SK-N-SH treated with all-trans-retinoic acid at 6 μM for 48 hours (cell line): ENCODE measurements around the gene UBE2S.
"Not testable (repeated sequence)": the region's sequence is repeated elsewhere in the genome, so short reads cannot be mapped to it uniquely, and the experiment has no call there.

Experiments
- ATAC-seq: fragments of 200-7000 bp; cut with Tn5 transposase; 3 replicates; pipeline ENCODE4 v1.9.1; 2020; ENCODE audit warnings: mild to moderate bottlenecking, moderate library complexity
- ARNTL ChIP-seq: fragments of 450-650 bp; formaldehyde crosslinking; IDR thresholded peaks from 2 replicates; pipeline ENCODE4 v1.5.0; 2020; ENCODE audit warnings: low read depth, mild to moderate bottlenecking, moderate library complexity, borderline replicate concordance
- BACH2 ChIP-seq: fragments of 250-450 bp; sonication (Bioruptor Pico); IDR thresholded peaks from 2 replicates; pipeline ENCODE4 v1.9.0; 2021; ENCODE audit warnings: mild to moderate bottlenecking, borderline replicate concordance
- CSDC2 ChIP-seq: fragments of 250-450 bp; sonication (Bioruptor Pico); IDR thresholded peaks from 2 replicates; pipeline ENCODE4 v1.5.0; 2020; ENCODE audit warnings: mild to moderate bottlenecking, moderate library complexity
- ESRRG ChIP-seq: fragments of 250-450 bp; sonication (Bioruptor Pico); IDR thresholded peaks from 2 replicates; pipeline ENCODE4 v1.6.1; 2021; ENCODE audit warnings: mild to moderate bottlenecking
- GLIS3 ChIP-seq: fragments of 250-450 bp; sonication (Bioruptor Pico); IDR thresholded peaks from 2 replicates; pipeline ENCODE4 v1.5.0; 2020; ENCODE audit warnings: mild to moderate bottlenecking, moderate library complexity
- ISL1 ChIP-seq: fragments of 250-450 bp; sonication (Bioruptor Pico); IDR thresholded peaks from 2 replicates; pipeline ENCODE4 v2.1.2; 2022; ENCODE audit warnings: mild to moderate bottlenecking, moderate library complexity
- OSR1 ChIP-seq: fragments of 250-450 bp; sonication (Bioruptor Pico); IDR thresholded peaks from 2 replicates; pipeline ENCODE4 v1.8.0; 2022; ENCODE audit warnings: moderate library complexity, mild to moderate bottlenecking, inconsistent platforms
- PATZ1 ChIP-seq: fragments of 250-450 bp; sonication (Bioruptor Pico); IDR thresholded peaks from 2 replicates; pipeline ENCODE4 v1.8.0; 2020; ENCODE audit warnings: mild to moderate bottlenecking, moderate library complexity, borderline replicate concordance
- POU6F1 ChIP-seq: fragments of 250-450 bp; sonication (Bioruptor Pico); IDR thresholded peaks from 2 replicates; pipeline ENCODE4 v1.8.0; 2021; ENCODE audit warnings: low read depth, mild to moderate bottlenecking, moderate library complexity, borderline replicate concordance
- PPARA ChIP-seq: fragments of 250-450 bp; sonication (Bioruptor Pico); IDR thresholded peaks from 2 replicates; pipeline ENCODE4 v1.5.0; 2020; ENCODE audit warnings: mild to moderate bottlenecking, borderline replicate concordance
- RARB ChIP-seq: fragments of 250-450 bp; sonication (Bioruptor Pico); IDR thresholded peaks from 2 replicates; pipeline ENCODE4 v1.8.0; 2021; ENCODE audit warnings: mild to moderate bottlenecking, moderate library complexity
- SNAI2 ChIP-seq: fragments of 250-450 bp; sonication (Bioruptor Pico); IDR thresholded peaks from 2 replicates; pipeline ENCODE4 v1.5.0; 2020; ENCODE audit warnings: mild to moderate bottlenecking, moderate library complexity
- TCF4 ChIP-seq: fragments of 250-450 bp; sonication (Bioruptor Pico); IDR thresholded peaks from 2 replicates; pipeline ENCODE4 v1.8.0; 2021; ENCODE audit warnings: mild to moderate bottlenecking, moderate library complexity, borderline replicate concordance
- TOX ChIP-seq: fragments of 250-450 bp; sonication (Bioruptor Pico); IDR thresholded peaks from 2 replicates; pipeline ENCODE4 v1.8.0; 2021; ENCODE audit warnings: mild to moderate bottlenecking, moderate library complexity, borderline replicate concordance
- ZC3H10 ChIP-seq: fragments of 250-450 bp; sonication (Bioruptor Pico); IDR thresholded peaks from 2 replicates; pipeline ENCODE4 v1.5.1; 2021; ENCODE audit warnings: mild to moderate bottlenecking, moderate library complexity
- ZFP30 ChIP-seq: fragments of 450-650 bp; formaldehyde crosslinking; IDR thresholded peaks from 2 replicates; pipeline ENCODE4 v1.5.0; 2022; ENCODE audit warnings: mild to moderate bottlenecking, moderate library complexity
- ZNF565 ChIP-seq: fragments of 450-650 bp; formaldehyde crosslinking; conservative IDR thresholded peaks from 2 replicates; pipeline ENCODE4 v1.5.0; 2020; ENCODE audit warnings: low read depth, mild to moderate bottlenecking, moderate library complexity
- ZNF70 ChIP-seq: fragments of 450-650 bp; formaldehyde crosslinking; IDR thresholded peaks from 2 replicates; pipeline ENCODE4 v1.5.0; 2020; ENCODE audit warnings: mild to moderate bottlenecking, moderate library complexity
- ZNF8 ChIP-seq: fragments of 450-650 bp; formaldehyde crosslinking; IDR thresholded peaks from 2 replicates; pipeline ENCODE4 v1.5.0; 2020; ENCODE audit warnings: mild to moderate bottlenecking, moderate library complexity

UBE2S gene

GRCh38 chr19:55406091-55406825 lies 1.3 kb downstream of the UBE2S start:
- TF ChIP-seq OSR1 (CRISPR knock-in tag) (no peak), SNAI2 (CRISPR knock-in tag) (no peak), POU6F1 (CRISPR knock-in tag) (no peak), ARNTL (CRISPR knock-in tag) (no peak), ZC3H10 (CRISPR knock-in tag) (no peak), GLIS3 (no peak), PATZ1 (no peak), ZNF70 (CRISPR knock-in tag) (no peak), PPARA (CRISPR knock-in tag) (no peak), ZFP30 (CRISPR knock-in tag) (no peak), ZNF8 (CRISPR knock-in tag) (no peak), TCF4 (CRISPR knock-in tag) (no peak)
- ATAC-seq: no peak

GRCh38 chr19:55405638-55406037 lies 1.9 kb downstream of the UBE2S start:
- ATAC-seq: no peak
- TF ChIP-seq ZNF565 (no peak), PPARA (CRISPR knock-in tag) (no peak), ZFP30 (CRISPR knock-in tag) (no peak), ESRRG (CRISPR knock-in tag) (no peak), RARB (CRISPR knock-in tag) (no peak), BACH2 (CRISPR knock-in tag) (no peak), OSR1 (CRISPR knock-in tag) (no peak), ZC3H10 (CRISPR knock-in tag) (no peak), POU6F1 (CRISPR knock-in tag) (no peak), ZNF70 (CRISPR knock-in tag) (no peak), ARNTL (CRISPR knock-in tag) (no peak), ZNF8 (CRISPR knock-in tag) (no peak), TOX (CRISPR knock-in tag) (no peak), CSDC2 (CRISPR knock-in tag) (no peak), GLIS3 (no peak), ISL1 (no peak)

DNA sequence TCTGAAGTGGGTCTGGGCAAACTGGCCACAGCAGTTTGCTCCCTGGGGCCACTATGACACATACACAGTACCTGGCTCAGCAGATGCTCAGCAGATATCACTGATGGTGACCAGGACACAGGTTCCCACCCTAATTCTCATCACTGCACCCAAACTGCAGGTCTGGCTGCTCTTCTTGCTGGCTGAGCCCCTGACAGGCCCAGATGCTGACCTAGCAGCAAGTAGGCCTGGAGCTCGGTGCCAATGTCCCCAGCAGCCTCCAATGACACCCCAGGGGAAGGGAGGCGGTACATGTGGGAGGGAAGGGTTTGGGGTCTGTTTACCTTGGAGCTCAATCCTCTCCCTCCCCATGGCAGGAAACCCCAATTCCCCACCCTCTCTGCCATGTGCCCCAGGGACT lies 5.1 kb downstream of the UBE2S start:
- TF ChIP-seq ZNF70 (CRISPR knock-in tag) (no peak), ZNF565 (no peak), TOX (CRISPR knock-in tag) (no peak), ZNF8 (CRISPR knock-in tag) (no peak), ISL1 (no peak)
- no peak for ATAC-seq

- ATAC-seq: not testable (repeated sequence)
These were observed 6.2 kb downstream of the UBE2S start for GRCh38 chr19:55401390-55401789.

- no peak for ATAC-seq
- TF ChIP-seq CSDC2 (CRISPR knock-in tag): no peak
- TF ChIP-seq ARNTL (CRISPR knock-in tag): no peak
- TF ChIP-seq ISL1: no peak
- no peak for TF ChIP-seq ESRRG (CRISPR knock-in tag)
- no peak for TF ChIP-seq GLIS3
- TF ChIP-seq PATZ1: no peak
- TF ChIP-seq POU6F1 (CRISPR knock-in tag): no peak
- no peak for TF ChIP-seq SNAI2 (CRISPR knock-in tag)
- TF ChIP-seq TOX (CRISPR knock-in tag): no peak
- TF ChIP-seq ZNF565: no peak
- no peak for TF ChIP-seq ZNF8 (CRISPR knock-in tag)
These were observed 7.1 kb downstream of the UBE2S start for GRCh38 chr19:55400281-55401087.
